MM.1S (cell line): ENCODE measurements around the gene FBXO47.
"Not testable (repeated sequence)": the region's sequence is repeated elsewhere in the genome, so short reads cannot be mapped to it uniquely, and the experiment has no call there.

Experiments
- DNase-seq: peaks from one replicate; pipeline ENCODE4 v3.0.0-alpha.2; 2015
- H2AFZ ChIP-seq: fragments of 300-600 bp; sonication (generic); 2 replicates; pipeline ENCODE4 v1.6.0; 2016; ENCODE audit warnings: antibody characterized with exemption, low read length
- H3F3A ChIP-seq: fragments of 300-600 bp; sonication (generic); 2 replicates; pipeline ENCODE4 v1.6.1; 2016; ENCODE audit warnings: mild to moderate bottlenecking, antibody characterized with exemption, low read length, moderate library complexity, mixed read lengths; ENCODE audit not compliant: insufficient read depth
- H3K27ac ChIP-seq: fragments of 300-600 bp; sonication (generic); 2 replicates; pipeline ENCODE4 v1.5.1; 2016; ENCODE audit warnings: mild to moderate bottlenecking, low read length
- H3K27me3 ChIP-seq: fragments of 300-600 bp; sonication (generic); replicated peaks from 2 replicates; pipeline ENCODE4 v1.6.0; 2016; ENCODE audit warnings: low read length; ENCODE audit not compliant: insufficient read depth
- H3K36me3 ChIP-seq: fragments of 300-600 bp; sonication (generic); replicated peaks from 2 replicates; pipeline ENCODE4 v1.6.1; 2016; ENCODE audit warnings: mild to moderate bottlenecking, low read length, mixed read lengths; ENCODE audit not compliant: insufficient read depth
- H3K4me1 ChIP-seq: fragments of 300-600 bp; sonication (generic); 2 replicates; pipeline ENCODE4 v1.6.1; 2016; ENCODE audit warnings: low read length, mixed read lengths
- H3K4me2 ChIP-seq: fragments of 300-600 bp; sonication (generic); 2 replicates; pipeline ENCODE4 v1.6.0; 2016; ENCODE audit warnings: low read depth, low read length
- H3K4me3 ChIP-seq: fragments of 300-600 bp; sonication (generic); 2 replicates; pipeline ENCODE4 v1.5.1; 2016; ENCODE audit warnings: low read length, mixed read lengths
- H3K79me2 ChIP-seq: fragments of 300-600 bp; sonication (generic); 2 replicates; pipeline ENCODE4 v1.6.1; 2016; ENCODE audit warnings: mixed run types, low read length, mixed read lengths
- H3K9ac ChIP-seq: fragments of 300-600 bp; sonication (generic); 2 replicates; pipeline ENCODE4 v1.6.1; 2016; ENCODE audit warnings: low read length, mixed read lengths
- H3K9me2 ChIP-seq: fragments of 300-600 bp; sonication (generic); replicated peaks from 2 replicates; pipeline ENCODE4 v1.6.1; 2016; ENCODE audit warnings: mild to moderate bottlenecking, low read length, mixed read lengths; ENCODE audit not compliant: insufficient read depth
- H3K9me3 ChIP-seq: fragments of 300-600 bp; sonication (generic); replicated peaks from 2 replicates; pipeline ENCODE4 v1.6.1; 2016; ENCODE audit warnings: mild to moderate bottlenecking, low read length, mixed read lengths; ENCODE audit not compliant: insufficient read depth
- H4K20me1 ChIP-seq: fragments of 300-600 bp; sonication (generic); 2 replicates; pipeline ENCODE4 v1.6.1; 2016; ENCODE audit warnings: mild to moderate bottlenecking, low read length, moderate library complexity, mixed read lengths; ENCODE audit not compliant: insufficient read depth
- CTCF ChIP-seq: fragments of 300-600 bp; sonication (generic); IDR thresholded peaks from 2 replicates; pipeline ENCODE4 v1.5.1; 2016; ENCODE audit warnings: antibody characterized with exemption, low read length, mixed read lengths
- EZH2 ChIP-seq: fragments of 300-600 bp; sonication (generic); optimal IDR thresholded peaks from 2 replicates; pipeline ENCODE3; 2017; ENCODE audit warnings: low read depth, mild to moderate bottlenecking, antibody characterized with exemption, low read length, mixed read lengths
- EZH2phosphoT487 ChIP-seq: fragments of 300-600 bp; sonication (generic); IDR thresholded peaks from 2 replicates; pipeline ENCODE4 v1.6.1; 2018; ENCODE audit warnings: antibody characterized with exemption, low read length

The FBXO47 gene

DNA sequence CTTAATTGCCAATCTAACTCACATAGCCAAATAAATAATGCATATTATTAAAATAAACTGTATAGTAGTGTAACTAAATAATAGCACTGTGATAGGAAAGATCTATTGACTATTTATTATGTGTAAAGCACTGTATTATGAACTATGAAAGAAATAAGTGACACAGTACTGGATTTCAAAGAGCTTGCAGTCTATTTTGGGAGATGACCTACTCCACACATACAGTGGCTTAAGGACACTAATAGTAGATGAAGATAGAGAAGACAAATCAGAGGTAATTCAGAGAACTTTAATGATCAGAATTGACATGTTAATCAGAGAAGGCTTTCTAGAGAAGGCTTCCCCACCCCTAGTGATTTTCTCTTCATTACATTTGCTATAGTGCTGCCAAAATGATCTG lies 27.2 kb downstream of the FBXO47 start:
- no peak overlapping the region for H3K4me2 ChIP-seq
- no peak for DNase-seq
- H3K9me2 ChIP-seq, result no peaks in the 10 kb centered on the region
- no peaks in the 10 kb centered on the region for H3K27me3 ChIP-seq
- no peaks in the 10 kb centered on the region for H3K36me3 ChIP-seq
- no peaks in the 10 kb centered on the region for H3K79me2 ChIP-seq
- H3K4me1 ChIP-seq, result peaks cover 4% of the 10 kb centered on the region; the same call in 1 of the 2 replicates
- no peak overlapping the region for H3K4me3 ChIP-seq
- H3F3A ChIP-seq, result no peaks in the 10 kb centered on the region
- no peaks in the 10 kb centered on the region for H3K9me3 ChIP-seq
- TF ChIP-seq EZH2phosphoT487 (no peak), EZH2 (no peak), CTCF (no peak)
- H2AFZ ChIP-seq, result no peak overlapping the region
- H3K27ac ChIP-seq, result no peak overlapping the region
- H4K20me1 ChIP-seq, result no peaks in the 10 kb centered on the region
- no peak overlapping the region for H3K9ac ChIP-seq

DNA sequence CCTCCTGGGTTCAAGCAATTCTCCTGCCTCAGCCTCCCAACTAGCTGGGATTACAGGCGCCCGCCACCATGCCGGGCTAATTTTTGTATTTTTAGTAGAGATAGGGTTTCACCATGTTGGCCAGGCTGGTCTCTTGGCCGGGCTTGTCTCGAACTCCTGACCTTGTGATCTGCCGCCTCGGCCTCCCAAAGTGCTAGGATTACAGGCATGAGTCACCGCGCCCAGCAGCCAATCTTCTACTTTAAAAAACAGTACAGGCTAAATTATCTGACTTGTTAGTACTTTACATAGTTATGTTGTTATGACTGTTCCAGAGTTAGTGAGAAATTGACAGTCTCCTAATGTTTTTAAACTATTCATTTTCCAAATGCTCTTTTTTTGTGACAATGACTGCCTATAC lies 33.2 kb downstream of the FBXO47 start:
- H2AFZ ChIP-seq, H3K27me3 ChIP-seq, H3K36me3 ChIP-seq, H3K9me2 ChIP-seq, H3K27ac ChIP-seq, H3K9ac ChIP-seq, H3K4me1 ChIP-seq, DNase-seq, H3F3A ChIP-seq, H4K20me1 ChIP-seq, H3K4me2 ChIP-seq, H3K4me3 ChIP-seq, H3K9me3 ChIP-seq, H3K79me2 ChIP-seq: not testable (repeated sequence)

DNA sequence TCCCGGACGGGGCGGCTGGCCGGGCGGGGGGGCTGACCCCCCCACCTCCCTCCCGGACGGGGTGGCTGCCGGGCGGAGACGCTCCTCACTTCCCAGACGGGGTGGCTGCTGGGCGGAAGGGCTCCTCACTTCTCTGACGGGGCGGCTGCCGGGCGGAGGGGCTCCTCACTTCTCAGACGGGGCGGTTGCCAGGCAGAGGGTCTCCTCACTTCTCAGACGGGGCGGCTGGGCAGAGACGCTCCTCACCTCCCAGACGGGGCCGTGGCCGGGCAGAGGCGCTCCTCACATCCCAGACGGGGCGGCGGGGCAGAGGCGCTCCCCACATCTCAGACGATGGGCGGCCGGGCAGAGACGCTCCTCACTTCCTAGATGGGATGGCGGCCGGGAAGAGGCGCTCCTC lies 36.4 kb downstream of the FBXO47 start:
- not testable (repeated sequence) for H3K27me3 ChIP-seq, H3K9me3 ChIP-seq, H3K9ac ChIP-seq, H2AFZ ChIP-seq, H3K79me2 ChIP-seq, DNase-seq, H3F3A ChIP-seq, H3K27ac ChIP-seq, H3K4me2 ChIP-seq, H4K20me1 ChIP-seq, H3K4me3 ChIP-seq, H3K9me2 ChIP-seq, H3K36me3 ChIP-seq
- H3K4me1 ChIP-seq, result peaks cover 14% of the 10 kb centered on the region

GRCh38 chr17:38926293-38927070 lies 40.7 kb downstream of the FBXO47 start:
- Histone ChIP-seq H3K4me1 (peaks cover 17% of the 10 kb centered on the region), H3K27ac (peak overlapping the region; percentile 2; the same call in 1 of the 2 replicates), H3K9ac (no peak overlapping the region), H3K4me2 (peak overlapping the region; percentile 4; the same call in 1 of the 2 replicates), H3K4me3 (no peak overlapping the region), H3K79me2 (no peaks in the 10 kb centered on the region), H3K27me3 (no peaks in the 10 kb centered on the region), H3K36me3 (no peaks in the 10 kb centered on the region), H3K9me3 (no peaks in the 10 kb centered on the region), H4K20me1 (no peaks in the 10 kb centered on the region), H3K9me2 (no peaks in the 10 kb centered on the region), H3F3A (peaks cover 10% of the 10 kb centered on the region), H2AFZ (no peak overlapping the region)
- no peak for TF ChIP-seq EZH2
- TF ChIP-seq EZH2phosphoT487, result no peak
- no peak for TF ChIP-seq CTCF
- DNase-seq, result peak; percentile 76
